GM20000 (cell line): Measurements from ENCODE around the gene CDK17.
"Not testable (repeated sequence)": the region's sequence is repeated elsewhere in the genome, so short reads cannot be mapped to it uniquely, and the experiment has no call there.

Source experiments
- DNase-seq: peaks from one replicate; pipeline ENCODE4 v3.0.0; 2012; ENCODE audit warnings: low spot score
- TF ChIP-seq, protein P1 (sequence below): IDR thresholded peaks from 2 replicates; pipeline ENCODE4 v1.5.1; 2012; ENCODE audit warnings: mild to moderate bottlenecking, control low read depth; ENCODE audit errors: extremely low read depth, missing control alignments

CDK17 gene

DNA sequence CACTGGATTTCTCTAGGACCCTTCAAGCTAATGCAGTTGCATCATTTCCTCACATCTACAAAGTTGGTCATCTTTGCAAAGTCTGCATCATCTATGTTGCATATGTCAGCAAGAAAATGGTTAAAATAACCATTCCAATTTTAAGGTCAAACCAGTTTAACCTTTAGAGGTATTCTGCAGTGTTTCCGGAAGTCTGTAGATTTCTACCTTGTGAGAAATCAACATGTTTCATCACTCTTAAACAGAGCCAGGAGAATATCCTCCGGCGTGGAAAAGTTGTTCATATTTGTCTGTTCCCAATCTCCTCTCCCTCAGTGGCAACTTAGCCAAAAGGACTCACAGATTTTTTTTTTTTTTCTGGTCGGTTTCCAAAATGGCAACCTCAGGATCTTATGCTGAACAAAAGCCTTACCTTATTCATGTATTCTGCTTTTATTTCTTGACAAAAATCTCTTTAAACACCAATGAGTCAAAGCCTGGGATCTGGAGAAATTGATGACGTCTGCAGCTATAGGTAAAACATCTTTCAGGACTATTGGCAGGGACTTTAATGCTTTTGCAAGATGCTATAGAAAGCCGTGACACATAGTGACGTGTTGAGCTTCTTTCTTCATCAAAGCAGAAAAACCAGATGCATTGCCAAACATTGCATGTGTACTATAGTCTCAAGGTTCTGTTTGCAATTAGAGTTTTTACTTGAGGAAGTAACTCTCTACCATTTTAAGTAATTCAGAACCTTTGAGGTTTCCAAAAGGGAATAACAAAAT lies 16.0 kb upstream of the CDK17 start:
- DNase-seq: no peak
- TF ChIP-seq, protein P1, sequence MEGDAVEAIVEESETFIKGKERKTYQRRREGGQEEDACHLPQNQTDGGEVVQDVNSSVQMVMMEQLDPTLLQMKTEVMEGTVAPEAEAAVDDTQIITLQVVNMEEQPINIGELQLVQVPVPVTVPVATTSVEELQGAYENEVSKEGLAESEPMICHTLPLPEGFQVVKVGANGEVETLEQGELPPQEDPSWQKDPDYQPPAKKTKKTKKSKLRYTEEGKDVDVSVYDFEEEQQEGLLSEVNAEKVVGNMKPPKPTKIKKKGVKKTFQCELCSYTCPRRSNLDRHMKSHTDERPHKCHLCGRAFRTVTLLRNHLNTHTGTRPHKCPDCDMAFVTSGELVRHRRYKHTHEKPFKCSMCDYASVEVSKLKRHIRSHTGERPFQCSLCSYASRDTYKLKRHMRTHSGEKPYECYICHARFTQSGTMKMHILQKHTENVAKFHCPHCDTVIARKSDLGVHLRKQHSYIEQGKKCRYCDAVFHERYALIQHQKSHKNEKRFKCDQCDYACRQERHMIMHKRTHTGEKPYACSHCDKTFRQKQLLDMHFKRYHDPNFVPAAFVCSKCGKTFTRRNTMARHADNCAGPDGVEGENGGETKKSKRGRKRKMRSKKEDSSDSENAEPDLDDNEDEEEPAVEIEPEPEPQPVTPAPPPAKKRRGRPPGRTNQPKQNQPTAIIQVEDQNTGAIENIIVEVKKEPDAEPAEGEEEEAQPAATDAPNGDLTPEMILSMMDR: no peak

DNA sequence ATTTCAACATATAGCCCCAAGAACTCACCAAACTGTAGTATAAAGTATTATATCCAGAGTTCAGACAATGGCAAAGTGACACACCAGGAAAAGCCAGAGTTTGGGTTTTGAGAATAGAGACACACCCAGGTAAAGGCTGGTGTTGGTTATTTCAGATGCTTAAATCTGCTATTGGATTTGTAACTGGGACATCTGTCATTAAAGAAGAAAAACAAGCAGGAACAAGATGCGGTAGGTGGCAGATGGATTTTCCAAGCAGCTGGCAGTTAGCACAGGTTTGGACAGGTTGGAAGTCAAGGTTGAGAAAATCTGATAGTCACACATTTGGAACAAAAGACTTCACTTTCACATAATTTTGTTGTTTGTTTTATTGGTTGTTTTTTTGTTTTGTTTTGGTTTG lies 14.4 kb upstream of the CDK17 start:
- no peak for DNase-seq
- TF ChIP-seq, protein P1: no peak

DNA sequence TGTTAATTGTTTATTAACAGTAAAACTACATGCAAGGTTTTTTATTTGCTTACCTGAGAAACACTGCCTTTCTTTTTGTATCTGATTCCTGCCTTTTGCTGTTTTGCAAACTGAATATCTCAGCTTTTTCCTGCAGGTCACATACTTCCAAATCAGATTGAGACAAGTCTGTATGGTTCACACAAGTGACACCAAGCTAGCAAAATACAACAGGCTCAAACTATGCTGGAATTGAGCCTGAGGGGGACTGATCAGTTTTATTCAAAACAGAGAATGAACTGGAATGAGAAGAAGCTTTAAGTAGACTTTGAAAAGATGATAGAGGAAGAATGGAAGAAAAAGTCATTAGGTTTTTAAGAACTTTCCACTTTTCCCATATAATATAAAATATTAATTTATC lies 12.2 kb upstream of the CDK17 start:
- TF ChIP-seq, protein P1: no peak
- no peak for DNase-seq

DNA sequence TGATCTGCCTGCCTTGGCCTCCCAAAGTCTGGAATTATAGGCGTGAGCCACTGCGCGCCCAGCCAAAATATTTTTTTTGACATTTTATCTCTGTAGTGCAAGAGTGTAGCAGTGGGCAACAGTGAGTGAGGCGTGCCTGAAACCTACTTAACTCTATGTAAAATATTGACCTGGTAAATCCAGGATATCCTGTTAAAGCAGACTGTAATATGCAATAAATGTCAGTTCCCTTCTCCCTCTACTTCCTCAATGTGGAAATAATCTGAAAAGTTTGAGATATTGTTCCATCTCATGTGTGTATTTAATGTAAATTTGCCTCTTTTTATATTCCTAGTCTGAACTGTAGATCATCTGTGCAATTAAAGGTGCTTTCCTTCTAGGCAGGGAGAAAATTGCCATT lies 9.5 kb upstream of the CDK17 start:
- TF ChIP-seq, protein P1: no peak
- no peak for DNase-seq

DNA sequence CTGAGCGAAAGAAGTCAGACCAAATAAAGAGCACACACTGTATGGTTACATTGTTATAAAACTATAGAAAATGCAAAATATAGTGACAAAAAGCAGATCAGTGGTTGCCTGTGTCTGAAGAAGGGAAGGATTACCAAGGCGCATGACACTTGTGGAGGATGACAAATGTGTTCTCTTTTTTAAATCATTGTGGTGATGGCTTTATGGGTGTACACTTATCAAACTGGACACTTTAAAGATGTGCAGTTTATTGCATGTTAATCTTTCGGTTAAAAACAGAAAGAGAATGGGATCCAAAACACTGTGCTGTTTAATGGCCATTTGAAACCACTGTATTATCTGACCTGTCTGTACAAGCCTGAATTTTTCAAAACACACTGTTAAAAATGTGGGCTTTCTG lies 8.8 kb upstream of the CDK17 start:
- TF ChIP-seq, protein P1: no peak
- no peak for DNase-seq

DNA sequence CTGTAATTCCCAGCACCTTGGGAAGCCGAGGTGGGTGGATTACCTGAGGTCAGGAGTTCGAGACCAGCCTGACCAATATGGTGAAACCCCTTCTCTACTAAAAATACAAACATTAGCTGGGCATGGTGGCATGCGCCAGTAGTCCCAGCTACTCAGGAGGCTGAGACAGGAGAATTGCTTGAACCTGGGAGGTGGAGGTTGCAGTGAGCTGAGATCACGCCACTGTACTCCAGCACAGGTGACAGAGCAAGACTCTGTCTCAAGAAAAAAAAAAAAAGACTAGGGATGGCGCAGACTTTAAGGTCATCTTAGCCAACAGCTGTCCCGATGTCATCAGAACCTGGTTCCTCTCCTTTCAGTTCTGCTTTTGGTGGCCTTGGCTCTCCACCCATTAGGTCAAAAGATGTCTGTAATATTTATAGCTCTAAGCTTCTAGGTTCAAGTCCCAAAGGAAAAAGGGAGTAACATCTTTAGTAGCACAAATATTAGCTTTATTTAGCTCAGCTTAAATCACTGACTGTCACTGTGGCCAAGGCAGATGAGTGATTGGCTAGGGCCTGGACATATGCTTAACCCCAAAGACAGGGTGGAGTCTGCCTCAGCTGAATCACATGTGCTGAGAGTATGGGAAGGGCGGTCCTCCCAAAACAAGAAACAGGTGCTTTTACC lies 7.3 kb upstream of the CDK17 start:
- DNase-seq: peak; percentile 73

DNA sequence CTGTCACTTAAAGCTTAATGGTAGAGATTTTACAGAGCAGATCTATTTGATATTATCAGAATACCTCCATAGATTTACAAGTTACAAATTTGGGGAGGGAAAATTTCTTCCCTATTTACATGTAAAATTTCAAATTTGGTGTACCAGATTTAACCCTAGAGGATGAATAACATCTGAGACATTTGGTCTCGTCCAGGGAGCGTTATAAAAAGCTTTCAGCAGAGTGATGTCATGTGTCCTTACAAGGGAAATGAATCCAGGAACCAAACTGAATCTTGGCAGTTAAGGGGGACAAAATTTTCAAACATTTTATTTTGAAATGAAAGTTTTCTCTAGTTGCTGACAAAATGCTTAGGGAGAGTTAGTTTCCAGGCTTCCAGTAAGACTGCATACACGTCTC lies 4.5 kb upstream of the CDK17 start:
- TF ChIP-seq, protein P1: no peak

DNA sequence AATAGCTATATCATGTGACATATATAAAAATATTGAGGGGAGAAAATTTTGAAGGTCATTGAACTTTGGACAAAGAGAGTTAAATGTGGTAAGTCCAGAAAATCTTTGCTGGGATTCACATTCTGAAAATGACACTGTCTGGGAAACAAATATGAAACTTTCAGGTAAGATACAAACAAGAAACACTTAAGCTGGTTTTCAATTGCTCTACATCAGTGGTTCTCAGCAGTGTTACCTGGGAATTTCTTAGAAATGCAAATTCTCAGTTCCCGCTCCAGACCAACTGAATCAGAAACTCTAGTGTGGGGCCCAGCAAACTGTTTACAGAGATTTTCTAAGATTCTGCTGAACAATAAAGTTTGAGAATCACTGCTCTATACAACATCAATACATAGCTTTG lies 3.6 kb upstream of the CDK17 start:
- TF ChIP-seq, protein P1: no peak
- DNase-seq: no peak

More for the DNA sequence above, 4.5 kb upstream of the CDK17 start:
- DNase-seq: no peak

DNA sequence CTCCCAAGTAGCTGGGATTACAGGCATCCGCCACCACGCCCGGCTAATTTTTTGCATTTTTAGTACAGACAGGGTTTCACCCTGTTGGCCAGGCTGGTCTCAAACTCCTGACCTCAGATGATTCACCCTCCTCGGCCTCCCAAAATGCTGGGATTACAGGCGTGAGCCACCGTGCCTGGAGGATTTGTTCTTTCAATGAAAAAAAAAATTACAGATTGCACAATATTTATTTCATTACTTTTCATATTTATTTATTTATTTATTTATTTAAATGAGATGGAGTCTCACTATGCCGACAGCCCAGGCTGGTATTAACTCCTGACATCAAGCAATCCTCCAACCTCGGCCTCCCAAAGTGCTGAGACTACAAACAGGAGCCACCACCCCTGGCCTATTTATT lies 2.3 kb upstream of the CDK17 start:
- not testable (repeated sequence) for DNase-seq
